Thyroid gland (tissue), 4 donors: Measurements from ENCODE around the gene CTNNA2.

Experiments used
- CTCF ChIP-seq, 6 experiments: fragments of 200-600 bp in 3 of 6; fragments of 450-650 bp in 3 of 6; sonication (generic) in 3 of 6; IDR thresholded peaks; one replicate each; pipeline ENCODE4 v1.5.1; 2016 to 2019; ENCODE audit warnings: antibody characterized with exemption in 6 of 6, mild to moderate bottlenecking in 2 of 6, inconsistent platforms in 1 of 6, moderate library complexity in 1 of 6
- POLR2A ChIP-seq, 2 donors: fragments of 450-650 bp; IDR thresholded peaks; one replicate each; pipeline ENCODE4 v1.6.1; 2017; ENCODE audit warnings: antibody characterized with exemption in 2 of 2, mild to moderate bottlenecking in 2 of 2, moderate library complexity in 1 of 2

DNA sequence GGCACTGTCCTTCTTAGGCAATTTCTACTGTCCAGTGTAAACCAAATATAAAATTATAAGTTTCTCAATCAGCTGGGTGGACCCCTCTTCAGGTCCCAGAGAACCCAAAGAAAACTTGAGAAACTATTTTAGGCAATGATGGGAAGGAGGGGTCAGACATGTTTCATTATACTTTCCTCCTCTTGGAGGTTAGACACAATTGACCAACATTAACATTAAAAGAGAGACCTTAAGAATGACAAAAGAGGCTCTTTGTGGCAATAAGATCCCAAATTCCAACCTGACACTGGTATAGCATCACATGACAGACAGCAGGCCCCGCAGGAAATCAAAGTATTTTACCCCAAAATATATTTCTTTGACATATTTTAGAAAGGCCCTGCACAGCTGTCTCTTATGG is 718.6 kb downstream of the CTNNA2 start:
- no peak for TF ChIP-seq CTCF (IDR thresholded peaks at IDR 0.05)
- TF ChIP-seq POLR2A (IDR thresholded peaks at IDR 0.05) = no peak
